WI38 (cell line): ENCODE data around the gene CEP170.

Experiments
- H3K4me3 ChIP-seq: 2 replicates; pipeline ENCODE4 v1.5.1; 2011; ENCODE audit warnings: low read depth, mild to moderate bottlenecking, control low read depth, low read length
- TF ChIP-seq, protein P1 (sequence below): IDR thresholded peaks from 2 replicates; pipeline ENCODE4 v1.5.1; 2012; ENCODE audit warnings: low read depth, mild to moderate bottlenecking, control low read depth, low read length

CEP170 gene

DNA sequence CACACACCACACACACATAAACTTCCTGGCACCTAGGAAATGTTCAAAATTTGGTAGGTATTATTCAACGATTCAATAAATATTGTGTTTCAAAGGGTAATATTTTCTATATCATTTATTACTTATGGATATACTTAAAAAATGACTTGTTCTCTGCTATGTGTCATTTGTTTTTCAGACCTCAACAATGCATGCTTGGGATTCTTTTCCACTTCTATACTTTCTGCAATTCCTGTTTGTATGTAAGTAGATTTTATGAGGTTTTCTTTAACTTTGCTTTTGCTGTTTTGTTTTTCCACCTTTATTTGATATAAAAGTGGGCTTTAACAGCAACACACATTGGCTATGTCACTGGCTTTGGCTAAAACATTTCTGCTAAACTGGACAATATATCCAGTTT, 3.5 kb downstream of the CEP170 start:
- TF ChIP-seq, protein P1, sequence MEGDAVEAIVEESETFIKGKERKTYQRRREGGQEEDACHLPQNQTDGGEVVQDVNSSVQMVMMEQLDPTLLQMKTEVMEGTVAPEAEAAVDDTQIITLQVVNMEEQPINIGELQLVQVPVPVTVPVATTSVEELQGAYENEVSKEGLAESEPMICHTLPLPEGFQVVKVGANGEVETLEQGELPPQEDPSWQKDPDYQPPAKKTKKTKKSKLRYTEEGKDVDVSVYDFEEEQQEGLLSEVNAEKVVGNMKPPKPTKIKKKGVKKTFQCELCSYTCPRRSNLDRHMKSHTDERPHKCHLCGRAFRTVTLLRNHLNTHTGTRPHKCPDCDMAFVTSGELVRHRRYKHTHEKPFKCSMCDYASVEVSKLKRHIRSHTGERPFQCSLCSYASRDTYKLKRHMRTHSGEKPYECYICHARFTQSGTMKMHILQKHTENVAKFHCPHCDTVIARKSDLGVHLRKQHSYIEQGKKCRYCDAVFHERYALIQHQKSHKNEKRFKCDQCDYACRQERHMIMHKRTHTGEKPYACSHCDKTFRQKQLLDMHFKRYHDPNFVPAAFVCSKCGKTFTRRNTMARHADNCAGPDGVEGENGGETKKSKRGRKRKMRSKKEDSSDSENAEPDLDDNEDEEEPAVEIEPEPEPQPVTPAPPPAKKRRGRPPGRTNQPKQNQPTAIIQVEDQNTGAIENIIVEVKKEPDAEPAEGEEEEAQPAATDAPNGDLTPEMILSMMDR, result no peak
- peak overlapping the region; percentile 32; the same call in 1 of the 2 replicates for H3K4me3 ChIP-seq

DNA sequence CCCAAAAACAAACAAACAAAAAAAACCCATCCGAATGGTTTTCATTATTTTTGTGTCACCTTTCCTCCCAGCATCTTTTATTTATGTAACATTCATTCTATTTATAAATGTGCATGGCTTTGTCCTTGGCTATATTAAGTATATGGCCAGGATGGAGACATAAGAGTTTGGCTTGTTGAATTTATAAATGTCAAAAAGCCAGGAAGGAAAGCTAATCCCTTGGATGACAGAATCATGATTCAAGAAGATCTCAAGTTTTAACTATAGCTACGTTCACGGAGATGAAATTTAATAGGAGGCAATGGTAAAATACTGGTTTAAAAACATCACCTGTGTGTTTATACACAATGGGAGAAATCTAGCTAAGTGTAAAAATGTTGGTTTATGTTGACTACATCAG, 5.0 kb downstream of the CEP170 start:
- no peak overlapping the region for H3K4me3 ChIP-seq
- TF ChIP-seq, protein P1, result no peak

DNA sequence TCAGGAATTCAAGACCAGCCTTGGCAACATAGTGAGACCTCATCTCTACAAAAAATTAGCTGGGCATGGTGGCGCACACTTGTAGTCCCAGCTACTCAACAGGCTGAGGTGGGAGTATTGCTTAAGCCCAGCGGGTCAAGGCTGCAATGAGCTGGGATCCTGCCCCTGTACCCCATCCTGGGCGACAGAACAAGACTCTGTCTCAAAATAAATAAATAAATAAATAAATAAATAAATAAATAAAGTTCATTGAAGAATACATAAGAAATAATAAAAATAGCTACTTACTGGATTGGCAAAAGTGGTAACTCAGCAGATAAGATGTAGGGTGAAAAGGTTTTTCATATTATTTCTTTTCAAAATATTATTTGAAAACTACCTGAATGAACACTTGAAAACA, 5.9 kb downstream of the CEP170 start:
- TF ChIP-seq, protein P1, result no peak
- no peak overlapping the region for H3K4me3 ChIP-seq

DNA sequence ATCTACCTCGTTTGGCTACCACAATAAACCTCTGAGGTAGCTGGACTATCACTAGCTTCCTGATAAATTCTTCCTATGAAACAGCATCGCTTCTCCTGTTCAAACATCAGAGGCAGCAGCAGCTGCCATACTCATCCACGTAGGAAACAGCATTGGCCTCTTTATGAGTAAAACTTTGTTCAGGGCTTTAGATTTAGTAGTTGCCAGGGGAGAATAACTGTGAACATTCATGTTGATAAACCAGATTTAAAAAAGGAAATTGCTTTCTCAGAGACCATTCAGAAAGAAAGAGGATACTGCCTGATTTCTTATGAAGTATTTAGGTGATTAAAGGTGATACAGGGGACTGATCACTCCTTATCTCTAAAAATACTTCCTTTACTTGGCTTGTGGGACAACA, 7.2 kb downstream of the CEP170 start:
- no peak overlapping the region for H3K4me3 ChIP-seq
- TF ChIP-seq, protein P1, result no peak

DNA sequence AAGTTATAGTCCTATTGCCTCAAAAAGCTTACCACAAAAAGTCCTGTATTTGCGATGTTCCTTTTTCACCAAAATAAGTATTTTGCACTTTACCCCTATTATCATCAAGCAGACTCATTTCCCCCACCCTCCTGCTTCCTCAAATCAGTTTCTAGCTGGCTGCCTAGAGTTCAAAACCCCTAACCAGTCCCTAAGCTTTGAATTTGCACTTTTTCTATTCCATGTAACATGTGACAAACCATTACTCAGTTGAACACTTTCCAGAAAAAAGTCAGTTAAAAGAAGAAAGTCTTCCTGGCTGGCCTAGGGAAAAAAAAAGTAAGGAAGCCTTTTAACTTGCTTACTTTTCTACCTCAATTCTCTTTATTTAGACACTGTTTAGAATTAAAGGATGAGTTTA, 8.2 kb downstream of the CEP170 start:
- TF ChIP-seq, protein P1, result no peak
- no peak overlapping the region for H3K4me3 ChIP-seq

DNA sequence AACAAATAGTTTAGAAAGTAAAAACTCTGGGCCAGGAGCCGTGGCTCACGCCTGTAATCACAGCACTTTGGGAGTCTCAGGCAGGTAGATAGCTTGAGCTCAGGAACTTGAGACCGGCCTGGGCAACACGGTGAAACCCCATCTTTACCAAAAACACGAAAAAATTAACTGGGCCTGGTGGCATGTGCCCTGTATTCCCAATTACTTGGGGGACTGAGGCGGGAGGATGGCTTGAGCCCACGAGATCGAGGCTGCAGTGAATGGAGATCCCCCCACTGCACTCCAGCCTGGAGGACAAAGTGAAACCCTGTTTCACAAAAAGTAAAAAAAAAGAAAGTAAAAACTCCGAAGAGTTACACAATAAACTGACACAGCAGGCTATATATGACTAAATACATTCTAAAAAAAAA, 10.6 kb downstream of the CEP170 start:
- TF ChIP-seq, protein P1, result no peak
- H3K4me3 ChIP-seq, result no peak overlapping the region

DNA sequence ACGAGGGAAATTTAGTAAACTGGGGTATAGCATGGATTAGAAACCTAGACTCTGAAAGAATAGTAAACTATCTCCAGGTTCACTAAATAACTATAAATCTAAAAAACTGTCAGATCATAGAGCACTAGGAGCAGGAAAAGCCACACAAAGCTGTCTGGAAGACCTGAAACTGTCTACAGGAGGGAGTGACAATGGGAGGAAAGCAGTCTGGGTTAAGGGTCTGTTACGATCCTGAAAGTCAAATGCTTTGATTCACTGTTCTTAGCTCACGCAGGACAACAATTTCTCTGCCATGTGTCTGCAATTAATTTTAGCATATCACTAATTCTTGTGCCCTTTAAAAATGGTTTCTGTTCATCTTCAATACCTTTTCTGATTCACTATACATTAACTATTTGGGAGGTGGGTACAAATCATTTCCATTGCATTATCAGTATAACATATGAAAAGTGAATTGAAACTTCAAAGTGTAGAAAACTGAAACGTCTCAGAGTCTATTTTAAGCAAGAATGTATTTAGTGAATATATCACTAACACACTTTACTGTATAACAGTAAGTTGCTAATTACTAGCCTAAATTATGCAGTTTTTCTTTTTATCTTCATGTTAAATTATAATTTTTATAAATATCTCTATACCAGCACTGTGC, 18.4 kb downstream of the CEP170 start:
- TF ChIP-seq, protein P1, result no peak
- no peak overlapping the region for H3K4me3 ChIP-seq
